SJCRH30 (cell line): ENCODE data around the gene PDZD2. TPM values are rescaled to one million over a fixed set of nuclear protein-coding genes. Genes with fewer than 3 reads are reported as not detected.
"Not testable (repeated sequence)": the region's sequence is repeated elsewhere in the genome, so short reads cannot be mapped to it uniquely, and the experiment has no call there.

Source experiments
- DNase-seq, 2 experiments: peaks; one replicate each; pipeline ENCODE4 v3.0.0-alpha.2; 2015 to 2020
- H3K27ac ChIP-seq: fragments of 250-450 bp; sonication (Bioruptor Pico); 2 replicates; pipeline ENCODE4 v1.5.1; 2020; ENCODE audit warnings: mild to moderate bottlenecking, moderate library complexity
- H3K27me3 ChIP-seq: fragments of 250-450 bp; sonication (Bioruptor Pico); 2 replicates; pipeline ENCODE4 v1.5.1; 2020; ENCODE audit warnings: mild to moderate bottlenecking, moderate library complexity
- H3K36me3 ChIP-seq: fragments of 250-450 bp; sonication (Bioruptor Pico); 2 replicates; pipeline ENCODE4 v1.5.1; 2020; ENCODE audit warnings: mild to moderate bottlenecking, moderate library complexity
- H3K4me1 ChIP-seq: fragments of 250-450 bp; sonication (Bioruptor Pico); 2 replicates; pipeline ENCODE4 v1.5.1; 2020; ENCODE audit warnings: mild to moderate bottlenecking, moderate library complexity
- H3K4me3 ChIP-seq: fragments of 250-450 bp; sonication (Bioruptor Pico); 2 replicates; pipeline ENCODE4 v1.5.1; 2020; ENCODE audit warnings: mild to moderate bottlenecking, moderate library complexity
- H3K9me3 ChIP-seq: fragments of 250-450 bp; sonication (Bioruptor Pico); replicated peaks from 2 replicates; pipeline ENCODE4 v1.5.1; 2020; ENCODE audit warnings: mild to moderate bottlenecking, moderate library complexity
- total RNA-seq: library from RNA; depleted of rRNA; stranded (reverse); fragments of >200 nt; shearing (Covaris generic); gene quantifications from 2 replicates; pipeline ENCODE4 v1.2.3, GENCODE V29; 2014; rRNA removed

The PDZD2 gene
- total RNA-seq = 0.47 and 0.76 TPM in 2 replicates

- no peaks in the 10 kb centered on the region for H3K27me3 ChIP-seq
- no peaks in the 10 kb centered on the region for H3K36me3 ChIP-seq
- no peaks in the 10 kb centered on the region for H3K9me3 ChIP-seq
- no peaks in the 10 kb centered on the region for H3K4me1 ChIP-seq
- no peak within 1 kb of the TSS for H3K27ac ChIP-seq
- peak within 1 kb of the TSS; percentile 57 for H3K4me3 ChIP-seq
- peak; percentile 87 to 88 for DNase-seq
Observed at GRCh38 chr5:31638748-31639418, at the start of gene PDZD2. PDZD2 (plus strand) TSS chr5:31639131.

GRCh38 chr5:31593665-31594064 lies 45.3 kb upstream of the PDZD2 start:
- no peak overlapping the region for H3K4me3 ChIP-seq
- no peaks in the 10 kb centered on the region for H3K9me3 ChIP-seq
- H3K27me3 ChIP-seq = 0 out of 2 replicates have a peak, but pooled peaks cover 3% of the 10 kb centered on the region
- no peaks in the 10 kb centered on the region for H3K4me1 ChIP-seq
- DNase-seq = no peak
- H3K36me3 ChIP-seq = no peaks in the 10 kb centered on the region
- no peak overlapping the region for H3K27ac ChIP-seq

GRCh38 chr5:31596354-31596753 lies 42.6 kb upstream of the PDZD2 start:
- Histone ChIP-seq H3K27ac (no peak overlapping the region), H3K36me3 (no peaks in the 10 kb centered on the region), H3K9me3 (no peaks in the 10 kb centered on the region), H3K4me3 (no peak overlapping the region), H3K27me3 (0 out of 2 replicates have a peak, but pooled peaks cover 3% of the 10 kb centered on the region), H3K4me1 (no peaks in the 10 kb centered on the region)
- no peak for DNase-seq

GRCh38 chr5:31598640-31599611 lies 40.0 kb upstream of the PDZD2 start:
- H3K4me1 ChIP-seq = no peaks in the 10 kb centered on the region
- H3K36me3 ChIP-seq = no peaks in the 10 kb centered on the region
- 0 out of 2 replicates have a peak, but pooled peaks cover 3% of the 10 kb centered on the region for H3K27me3 ChIP-seq
- no peak overlapping the region for H3K4me3 ChIP-seq
- no peak overlapping the region for H3K27ac ChIP-seq
- H3K9me3 ChIP-seq = no peaks in the 10 kb centered on the region
- no peak for DNase-seq

GRCh38 chr5:31602305-31602704 lies 36.6 kb upstream of the PDZD2 start:
- H3K4me3 ChIP-seq, H3K27ac ChIP-seq, DNase-seq, H3K27me3 ChIP-seq, H3K9me3 ChIP-seq, H3K36me3 ChIP-seq, H3K4me1 ChIP-seq: not testable (repeated sequence)

- Histone ChIP-seq H3K27me3 (no peaks in the 10 kb centered on the region), H3K9me3 (no peaks in the 10 kb centered on the region), H3K36me3 (no peaks in the 10 kb centered on the region), H3K27ac (no peak overlapping the region), H3K4me3 (no peak overlapping the region), H3K4me1 (no peaks in the 10 kb centered on the region)
- no peak for DNase-seq
Observed at GRCh38 chr5:31604240-31604639, 34.7 kb upstream of the PDZD2 start.

- no peaks in the 10 kb centered on the region for H3K9me3 ChIP-seq
- H3K36me3 ChIP-seq = no peaks in the 10 kb centered on the region
- no peak for DNase-seq
- no peak overlapping the region for H3K27ac ChIP-seq
- H3K27me3 ChIP-seq = no peaks in the 10 kb centered on the region
- H3K4me1 ChIP-seq = no peaks in the 10 kb centered on the region
- H3K4me3 ChIP-seq = no peak overlapping the region
Observed at GRCh38 chr5:31604644-31605043, 34.3 kb upstream of the PDZD2 start.

GRCh38 chr5:31605920-31606319 lies 33.0 kb upstream of the PDZD2 start:
- Histone ChIP-seq H3K4me3 (no peak overlapping the region), H3K9me3 (no peaks in the 10 kb centered on the region), H3K36me3 (no peaks in the 10 kb centered on the region), H3K4me1 (no peaks in the 10 kb centered on the region), H3K27ac (no peak overlapping the region), H3K27me3 (no peaks in the 10 kb centered on the region)
- DNase-seq = no peak

- H3K27me3 ChIP-seq = no peaks in the 10 kb centered on the region
- DNase-seq = no peak
- H3K9me3 ChIP-seq = no peaks in the 10 kb centered on the region
- H3K27ac ChIP-seq = no peak overlapping the region
- H3K4me3 ChIP-seq = no peak overlapping the region
- no peaks in the 10 kb centered on the region for H3K4me1 ChIP-seq
- no peaks in the 10 kb centered on the region for H3K36me3 ChIP-seq
Observed at GRCh38 chr5:31607546-31607945, 31.4 kb upstream of the PDZD2 start.

- no peaks in the 10 kb centered on the region for H3K4me1 ChIP-seq
- no peak for DNase-seq
- no peak overlapping the region for H3K4me3 ChIP-seq
- no peaks in the 10 kb centered on the region for H3K36me3 ChIP-seq
- H3K27ac ChIP-seq = no peak overlapping the region
- H3K27me3 ChIP-seq = no peaks in the 10 kb centered on the region
- H3K9me3 ChIP-seq = no peaks in the 10 kb centered on the region
Observed at GRCh38 chr5:31611002-31611401, 27.9 kb upstream of the PDZD2 start.

GRCh38 chr5:31613651-31614050 lies 25.3 kb upstream of the PDZD2 start:
- no peaks in the 10 kb centered on the region for H3K9me3 ChIP-seq
- no peak for DNase-seq
- no peaks in the 10 kb centered on the region for H3K4me1 ChIP-seq
- H3K27ac ChIP-seq = no peak overlapping the region
- H3K27me3 ChIP-seq = no peaks in the 10 kb centered on the region
- H3K36me3 ChIP-seq = no peaks in the 10 kb centered on the region
- no peak overlapping the region for H3K4me3 ChIP-seq

GRCh38 chr5:31614151-31615020 lies 24.5 kb upstream of the PDZD2 start:
- Histone ChIP-seq H3K27ac (no peak overlapping the region), H3K27me3 (no peaks in the 10 kb centered on the region), H3K36me3 (no peaks in the 10 kb centered on the region), H3K9me3 (no peaks in the 10 kb centered on the region), H3K4me1 (no peaks in the 10 kb centered on the region), H3K4me3 (no peak overlapping the region)
- DNase-seq = no peak

- DNase-seq = no peak
- Histone ChIP-seq H3K9me3 (no peaks in the 10 kb centered on the region), H3K4me3 (no peak overlapping the region), H3K36me3 (no peaks in the 10 kb centered on the region), H3K27me3 (no peaks in the 10 kb centered on the region), H3K27ac (no peak overlapping the region), H3K4me1 (no peaks in the 10 kb centered on the region)
Observed at GRCh38 chr5:31617867-31618266, 21.1 kb upstream of the PDZD2 start.

- Histone ChIP-seq H3K36me3 (no peaks in the 10 kb centered on the region), H3K9me3 (no peaks in the 10 kb centered on the region)
Observed at GRCh38 chr5:31620026-31620425, 18.9 kb upstream of the PDZD2 start.

More at GRCh38 chr5:31620026-31620425, 18.9 kb upstream of the PDZD2 start:
- Histone ChIP-seq H3K27ac (no peak overlapping the region), H3K27me3 (no peaks in the 10 kb centered on the region), H3K4me1 (no peaks in the 10 kb centered on the region), H3K4me3 (no peak overlapping the region)
- no peak for DNase-seq
